ENCODE measurements around the gene STAC3. TPM values are rescaled to one million over a fixed set of nuclear protein-coding genes. Genes with fewer than 3 reads are reported as not detected.

STAC3 gene
- total and polyA plus RNA-seq, 2 of the 13 experiments (the other 11 are each of a cell fraction or from before 2014, with no cell fraction given) = 0.18 to 0.22 TPM

GRCh38 chr12:57229634-57230380, 21.2 kb downstream of the STAC3 start, which contains the start of gene SHMT2 (continued):
- TF ChIP-seq ZMAT5 (CRISPR knock-in tag; IDR thresholded peaks at IDR 0.05; ENCODE audit: borderline replicate concordance, low read depth) (no peak), ZNF768 (CRISPR knock-in tag; IDR thresholded peaks at IDR 0.05) (no peak; the same call in 1 of the 2 replicates), MXD4 (CRISPR knock-in tag; IDR thresholded peaks at IDR 0.05) (0 out of 2 replicates have a peak, but pooled peaks have one; percentile 19), MAFG (CRISPR knock-in tag; IDR thresholded peaks at IDR 0.05) (no peak), GMEB2 (CRISPR knock-in tag; IDR thresholded peaks at IDR 0.05; ENCODE audit: low read depth) (no peak), ZNF883 (CRISPR knock-in tag; IDR thresholded peaks at IDR 0.05; ENCODE audit: not compliant biosample characterization) (no peak), NR2F6 (IDR thresholded peaks at IDR 0.05) (no peak), NR2F6 (CRISPR knock-in tag; IDR thresholded peaks at IDR 0.05) (no peak), FOXO1 (CRISPR knock-in tag; IDR thresholded peaks at IDR 0.05) (no peak; the same call in 1 of the 2 replicates), YEATS2 (CRISPR knock-in tag; IDR thresholded peaks at IDR 0.05; ENCODE audit: borderline replicate concordance) (peak; percentile 61; the same call in 1 of the 2 replicates), TAF1 (CRISPR knock-in tag; IDR thresholded peaks at IDR 0.05) (peak; percentile 75), ZBTB46 (CRISPR knock-in tag; IDR thresholded peaks at IDR 0.05; ENCODE audit: borderline replicate concordance) (no peak), CENPBD1 (CRISPR knock-in tag; IDR thresholded peaks at IDR 0.05; ENCODE audit: borderline replicate concordance, low read depth) (no peak), RAD51 (IDR thresholded peaks at IDR 0.05; ENCODE audit: borderline replicate concordance) (no peak), ZNF235 (CRISPR knock-in tag; IDR thresholded peaks at IDR 0.05; ENCODE audit: borderline replicate concordance) (no peak), GLMP (CRISPR knock-in tag; IDR thresholded peaks at IDR 0.05; ENCODE audit: borderline replicate concordance) (no peak), ZBTB7A (CRISPR knock-in tag; IDR thresholded peaks at IDR 0.05) (peak; percentile 51; the same call in 1 of the 2 replicates), KMT2A (CRISPR knock-in tag; IDR thresholded peaks at IDR 0.05) (no peak; the same call in 1 of the 2 replicates), KDM2A (CRISPR knock-in tag; IDR thresholded peaks at IDR 0.05; ENCODE audit: borderline replicate concordance, low read depth) (peak; percentile 82), ZSCAN22 (CRISPR knock-in tag; IDR thresholded peaks at IDR 0.05) (no peak), PLSCR1 (CRISPR knock-in tag; IDR thresholded peaks at IDR 0.05; ENCODE audit: borderline replicate concordance) (no peak)
